Heart left ventricle (tissue), 16 donors: Measurements from ENCODE around the gene SNRPA. TPM values are rescaled to one million over a fixed set of nuclear protein-coding genes. Genes with fewer than 3 reads are reported as not detected.

ENCODE experiments used
- ATAC-seq, 4 donors: fragments of 200-7000 bp; cut with Tn5 transposase; one replicate each; pipeline ENCODE4 v1.9.1; 2020 to 2022; ENCODE audit warnings: moderate library complexity in 4 of 4, mild to moderate bottlenecking in 3 of 4, moderate number of reproducible peaks in 1 of 4
- DNase-seq, 5 donors: peaks; one replicate each; pipeline ENCODE4 v3.0.0-alpha.2; 2020
- H3K27ac ChIP-seq, 12 donors: fragments of 200-600 bp; sonication (generic) in 4 of 12; one replicate each; pipeline versions ENCODE4 v1.5.0 to v1.8.0; 2016 to 2022; ENCODE audit warnings: mild to moderate bottlenecking in 2 of 12
- H3K27me3 ChIP-seq, 9 donors: fragments of 200-600 bp; sonication (generic) in 2 of 9; one replicate each; pipeline versions ENCODE4 v1.5.1 to v1.8.0; 2016 to 2022; ENCODE audit warnings: mild to moderate bottlenecking in 3 of 9
- H3K36me3 ChIP-seq, 9 donors: fragments of 200-600 bp; sonication (generic) in 2 of 9; one replicate each; pipeline versions ENCODE4 v1.5.0 to v1.8.0; 2018 to 2022; ENCODE audit warnings: mild to moderate bottlenecking in 2 of 9
- H3K4me1 ChIP-seq, 12 donors: fragments of 200-600 bp; sonication (generic) in 4 of 12; one replicate each; pipeline versions ENCODE4 v1.5.0 to v1.8.0; 2016 to 2022; ENCODE audit warnings: mild to moderate bottlenecking in 3 of 12
- H3K4me3 ChIP-seq, 12 donors: fragments of 200-600 bp; sonication (generic) in 4 of 12; one replicate each; pipeline versions ENCODE4 v1.5.0 to v1.8.0; 2017 to 2022; ENCODE audit warnings: mild to moderate bottlenecking in 9 of 12, moderate library complexity in 4 of 12
- H3K9me3 ChIP-seq, 12 donors: fragments of 200-600 bp; sonication (generic) in 4 of 12; one replicate each; pipeline versions ENCODE4 v1.5.0 to v1.8.0; 2016 to 2022; ENCODE audit warnings: mild to moderate bottlenecking in 1 of 12
- CTCF ChIP-seq, 12 donors: fragments of 200-600 bp; sonication (generic) in 4 of 12; IDR thresholded peaks; one replicate each; pipeline versions ENCODE4 v1.5.0 to v1.8.0; 2018 to 2022; ENCODE audit warnings: antibody characterized with exemption in 12 of 12, mild to moderate bottlenecking in 5 of 12
- POLR2A ChIP-seq, 2 donors: fragments of 450-650 bp; IDR thresholded peaks; one replicate each; pipeline ENCODE4 v1.6.1; 2017; ENCODE audit warnings: antibody characterized with exemption in 2 of 2, mild to moderate bottlenecking in 2 of 2, moderate library complexity in 2 of 2
- WGBS, 4 donors: extraction: QIAGEN DNeasy Blood & Tissue Kit in 2 of 4; methylation state at CpG; one replicate each; pipeline versions ENCODE4 v1.1.5 to v1.1.7; 2013 to 2018; 5-methylcytosine and 5-hydroxymethylcytosine counted together
- intact Hi-C, 10 donors: fragments of 100-400 bp; cut with DNase I; formaldehyde crosslinking; loops; one replicate each; pipeline versions ENCODE4 v1.11.1 to v1.14.2; 2022
- polyA plus RNA-seq, 2 donors: library from polyadenylated mRNA; stranded (reverse); fragments of 200-250 nt; gene quantifications; one replicate each; pipeline ENCODE4 v1.2.3, GENCODE V29; 2013
- total RNA-seq, 9 donors: library from RNA; depleted of rRNA in 2 of 9; stranded (reverse); fragments of >200 nt in 2 of 9; fragmentation: NEBNext Ultra II Directional in 3 of 9; extraction: Animal tissue kit (Norgen Biotek cat#: 25700) in 3 of 9; gene quantifications; one replicate each; pipeline versions ENCODE4 v1.1.0 to v1.2.4, GENCODE V29; 2016 to 2023
- donor health status: ischemic (EF 13 %, LVEDD 7.1; RV severe dilation, severe dysfunction).
- donor health status: healthy with polysubstance abuse.
- donor health status: DM: no; HTN: yes; CAD: no.
- donor health status: DM: no; HTN: no; CAD: no.
- donor health status: ischemic (EF 25% LVEDD 6.9; RV normal size, moderate dysfunction).
- donor health status: ischemic (EF 25% LVEDD 5.7; RV mildly dilated, moderate dysfunction).
- donor health status: healthy.
- donor health status: DM: yes; HTN: yes; CAD: no.
- donor health status: ischemic (EF 35%, LVEDD 5.7; RV mildly dilated, moderate dysfunction).
- donor health status: nonischemic (EF 11% LVEDD 7.7; RV severe dilation, severe dysfunction).
- donor health status: DM: yes; HTN: yes; CAD: no.
- donor health status: PGD.
- donor health status: ischemic (EF 29% LVEDD 5.4; RV normal size, mild dysfunction).
- donor health status: nonischemic (EF 23%, LVEDD 6.1; RV moderate dilation, normal function).

Gene SNRPA
- total and polyA plus RNA-seq, 11 donors = 22.5 to 50.2 (median 31.6) TPM

- intact Hi-C loops = loop anchor here in 1 of 10 donors (5.0 kb wide), 1 partner anchor 61 kb away; no protein-coding TSS in a partner anchor
- Histone ChIP-seq H3K27me3 (no peaks in the 10 kb centered on the region), H3K27ac (no peak overlapping the region), H3K4me3 (no peak overlapping the region), H3K4me1 (peaks cover 0 to 65% (median 29%) of the 10 kb centered on the region in 12 donors), H3K36me3 (peaks cover 0 to 69% (median 59%) of the 10 kb centered on the region in 9 donors), H3K9me3 (no peaks in the 10 kb centered on the region)
- no peak for ATAC-seq
- TF ChIP-seq POLR2A (IDR thresholded peaks at IDR 0.05) (no peak), CTCF (IDR thresholded peaks at IDR 0.05) (no peak)
- WGBS, 4 donors = 80 to 87% (median 86%) methylated on average over 10 to 11 of the region's 11 CpGs
- DNase-seq = no peak
These were observed 5.6 kb downstream of the SNRPA start for GRCh38 chr19:40756502-40757110.

- Histone ChIP-seq H3K27ac (no peak overlapping the region), H3K27me3 (no peaks in the 10 kb centered on the region), H3K36me3 (peaks cover 2 to 88% (median 78%) of the 10 kb centered on the region in 9 donors), H3K4me1 (peaks cover 0 to 47% (median 15%) of the 10 kb centered on the region in 12 donors), H3K9me3 (no peaks in the 10 kb centered on the region), H3K4me3 (no peak overlapping the region)
- TF ChIP-seq POLR2A (IDR thresholded peaks at IDR 0.05) = no peak
- TF ChIP-seq CTCF (IDR thresholded peaks at IDR 0.05) = no peak
- DNase-seq = no peak
- no peak for ATAC-seq
- intact Hi-C loops = loop anchor here in 1 of 10 donors (5.0 kb wide), 1 partner anchor 59 kb away; no protein-coding TSS in a partner anchor
- WGBS, 4 donors = 96 to 99% (median 97%) methylated on average over 3 of the region's 3 CpGs
These were observed 7.5 kb downstream of the SNRPA start for GRCh38 chr19:40758491-40758890.

- no peak for DNase-seq
- H3K27me3 ChIP-seq = no peaks in the 10 kb centered on the region
- no peak for TF ChIP-seq POLR2A (IDR thresholded peaks at IDR 0.05)
- no peak for TF ChIP-seq CTCF (IDR thresholded peaks at IDR 0.05)
- no peak for ATAC-seq
- peaks cover 0 to 39% (median 11%) of the 10 kb centered on the region in 12 donors for H3K4me1 ChIP-seq
- no peak overlapping the region for H3K4me3 ChIP-seq
- H3K9me3 ChIP-seq = no peaks in the 10 kb centered on the region
- 90 to 95% (median 94%) methylated on average over 13 of the region's 13 CpGs for WGBS, 4 donors
- peaks cover 2 to 94% (median 87%) of the 10 kb centered on the region in 9 donors for H3K36me3 ChIP-seq
- H3K27ac ChIP-seq = no peak overlapping the region
- intact Hi-C loops = loop anchor here in 1 of 10 donors (5.0 kb wide), 1 partner anchor 58 kb away; no protein-coding TSS in a partner anchor
These were observed 8.3 kb downstream of the SNRPA start for GRCh38 chr19:40759352-40759751.

GRCh38 chr19:40762754-40763470 lies 11.9 kb downstream of the SNRPA start:
- Histone ChIP-seq H3K9me3 (no peaks in the 10 kb centered on the region), H3K27me3 (no peaks in the 10 kb centered on the region), H3K4me3 (no peak overlapping the region), H3K36me3 (peaks cover 2 to 94% (median 88%) of the 10 kb centered on the region in 9 donors), H3K27ac (no peak overlapping the region), H3K4me1 (peaks cover 0 to 9% (median 0%) of the 10 kb centered on the region in 12 donors)
- WGBS, 4 donors = 92 to 95% (median 94%) methylated on average over 17 of the region's 17 CpGs
- DNase-seq = no peak
- intact Hi-C loops = no loop called here
- no peak for ATAC-seq
- TF ChIP-seq POLR2A (IDR thresholded peaks at IDR 0.05) (no peak), CTCF (IDR thresholded peaks at IDR 0.05) (no peak)
